K562 (cell line): ENCODE measurements around the gene ITGAX. TPM values are rescaled to one million over a fixed set of nuclear protein-coding genes. Genes with fewer than 3 reads are reported as not detected.

Experiments
- EWSR1 ChIP-seq: fragments of 450-650 bp; IDR thresholded peaks from 2 replicates; pipeline ENCODE4 v1.6.1; 2018; ENCODE audit warnings: borderline replicate concordance, mild to moderate bottlenecking, low read depth, moderate library complexity; ENCODE audit not compliant: partially characterized antibody
- GATAD2A ChIP-seq: fragments of 450-650 bp; IDR thresholded peaks from 2 replicates; pipeline ENCODE4 v1.6.1; 2017
- MXI1 ChIP-seq: IDR thresholded peaks from 2 replicates; pipeline ENCODE4 v1.6.1; 2011; ENCODE audit warnings: low read depth, mild to moderate bottlenecking, improper control_type of control experiment, low read length
- NCOR1 ChIP-seq: fragments of 450-650 bp; IDR thresholded peaks from 2 replicates; pipeline ENCODE4 v1.6.1; 2016; ENCODE audit warnings: mild to moderate bottlenecking, moderate library complexity
- NFYB ChIP-seq: IDR thresholded peaks from 2 replicates; pipeline ENCODE4 v1.6.1; 2011; ENCODE audit warnings: mild to moderate bottlenecking, moderate library complexity; ENCODE audit not compliant: insufficient read length; ENCODE audit errors: extremely low read depth
- RFX7 ChIP-seq: fragments of 250-450 bp; sonication (Bioruptor Pico); IDR thresholded peaks from 2 replicates; pipeline ENCODE4 v1.5.1; 2021; ENCODE audit warnings: mild to moderate bottlenecking
- SAFB ChIP-seq: fragments of 200-400 bp; formaldehyde crosslinking; IDR thresholded peaks from 2 replicates; pipeline ENCODE4 v1.6.1; 2017; ENCODE audit warnings: low read depth, low read length, borderline replicate concordance
- TCF7L2 ChIP-seq: fragments of 150-350 bp; IDR thresholded peaks from 2 replicates; pipeline ENCODE4 v1.6.1; 2016; ENCODE audit warnings: low read depth, mild to moderate bottlenecking, low read length, moderate library complexity
- ZBTB17 ChIP-seq: fragments of 450-650 bp; formaldehyde crosslinking; IDR thresholded peaks from 2 replicates; pipeline ENCODE4 v1.4.0; 2020; ENCODE audit warnings: mild to moderate bottlenecking
- ZNF146 ChIP-seq: IDR thresholded peaks from one replicate; pipeline ENCODE4 v1.6.1; 2018; ENCODE audit warnings: missing compliant biosample characterization; ENCODE audit not compliant: unreplicated experiment
- ZSCAN32 ChIP-seq: fragments of 450-650 bp; formaldehyde crosslinking; IDR thresholded peaks from 2 replicates; pipeline ENCODE4 v1.4.0; 2020; ENCODE audit warnings: mild to moderate bottlenecking, moderate library complexity
- polyA plus RNA-seq, 8 experiments: library from polyadenylated mRNA; depleted of rRNA in 4 of 8; stranded (reverse) in 5 of 8; unstranded in 3 of 8; fragments of >200 nt; fragmentation: Nextera tagmentation in 2 of 8; fragmentation: Illumina TruSeq in 1 of 8; extraction: Ambion mirVana in 2 of 8; extraction: Trizol in 1 of 8; gene quantifications; 2 replicates each; pipeline versions ENCODE4 v1.2.1 to v1.2.3, GENCODE V29; 2011 to 2014; ENCODE audit warnings: inconsistent platforms in 1 of 8, missing spikeins in 1 of 8
- total RNA-seq, 7 experiments: library from RNA; depleted of rRNA in 6 of 7; stranded (reverse); fragments of >200 nt in 6 of 7; fragmentation: Illumina TruSeq in 2 of 7; extraction: Trizol in 2 of 7; gene quantifications; 2 replicates each; pipeline versions ENCODE4 v1.2.1 to v1.2.3, GENCODE V29; 2011 to 2021; ENCODE audit warnings: low replicate concordance in 1 of 7
- TF ChIP-seq, protein P1 (sequence below): fragments of 250-450 bp; sonication (Bioruptor Pico); IDR thresholded peaks from 2 replicates; pipeline ENCODE4 v1.8.0; 2022; ENCODE audit warnings: moderate library complexity, mild to moderate bottlenecking, inconsistent platforms
- TF ChIP-seq, protein P2 (sequence below): fragments of 200-800 bp; sonication (Bioruptor generic); IDR thresholded peaks from 2 replicates; pipeline ENCODE4 v1.6.1; 2017; ENCODE audit warnings: missing genetic modification characterization, missing compliant biosample characterization
- TF ChIP-seq, protein P3 (sequence below): sonication (generic); formaldehyde crosslinking; IDR thresholded peaks from 2 replicates; pipeline ENCODE4 v1.8.1; 2023; ENCODE audit warnings: mild to moderate bottlenecking, missing genetic modification reagents
- TF ChIP-seq, protein P4 (sequence below), 2 experiments: fragments of 150-350 bp in 1 of 2; IDR thresholded peaks; 2 replicates each; pipeline ENCODE4 v1.6.1; 2012 to 2016; ENCODE audit warnings: low read depth in 2 of 2, low read length in 2 of 2, mild to moderate bottlenecking in 1 of 2, moderate library complexity in 1 of 2

Gene ITGAX
- total and polyA plus RNA-seq, 9 of the 15 experiments (the other 6 are each of a cell fraction or from before 2014, with no cell fraction given) = 0.03 to 0.58 (median 0.14) TPM

DNA sequence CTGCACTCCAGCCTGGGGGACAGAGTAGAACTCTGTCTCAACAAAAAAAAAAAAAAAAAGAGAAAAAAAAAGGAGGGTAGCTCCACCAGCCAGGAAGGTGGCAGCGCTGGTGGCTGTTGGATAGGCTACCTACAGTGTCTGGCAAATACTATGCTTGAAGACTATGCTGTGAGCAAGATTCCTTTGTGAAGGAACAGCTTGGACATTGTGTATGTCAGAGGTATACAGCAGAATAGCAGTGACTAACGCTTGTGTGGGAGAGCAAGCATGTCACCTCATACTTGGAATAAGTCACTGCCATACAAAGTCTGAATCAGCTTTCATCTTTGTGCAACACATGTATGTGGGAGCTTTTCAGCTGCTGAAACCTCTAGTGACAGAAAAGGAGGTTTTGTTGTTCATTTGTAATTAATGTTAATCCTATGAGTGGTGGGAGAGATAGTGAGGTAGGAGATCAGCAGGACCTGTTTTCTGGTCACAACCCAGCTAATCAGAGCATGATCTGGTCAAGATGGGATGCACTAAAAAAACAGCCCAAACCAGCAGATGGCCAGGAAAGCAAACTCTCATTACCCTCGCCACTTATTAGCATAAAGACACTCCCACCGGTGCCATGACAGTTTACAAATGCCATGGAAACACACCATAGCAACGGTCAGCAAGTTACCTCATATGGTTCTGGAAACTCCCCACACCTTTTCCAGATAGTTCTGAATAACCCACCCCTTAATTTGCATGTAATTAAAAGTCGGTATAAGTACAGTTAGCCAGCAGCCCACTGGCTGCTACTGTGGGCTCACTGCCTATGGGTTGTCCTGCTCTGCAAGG is 31.4 kb downstream of the ITGAX start (continued):
- TF ChIP-seq, protein P1, sequence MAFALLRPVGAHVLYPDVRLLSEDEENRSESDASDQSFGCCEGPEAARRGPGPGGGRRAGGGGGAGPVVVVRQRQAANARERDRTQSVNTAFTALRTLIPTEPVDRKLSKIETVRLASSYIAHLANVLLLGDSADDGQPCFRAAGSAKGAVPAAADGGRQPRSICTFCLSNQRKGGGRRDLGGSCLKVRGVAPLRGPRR = no peak
- TF ChIP-seq NCOR1 = no peak
- peak; percentile 90 for TF ChIP-seq ZBTB17 (CRISPR knock-in tag)
- TF ChIP-seq MXI1 = peak; percentile 63
- TF ChIP-seq ZNF146 = no peak
- TF ChIP-seq RFX7 (CRISPR knock-in tag) = no peak
- TF ChIP-seq EWSR1 = no peak
- TF ChIP-seq, protein P2, sequence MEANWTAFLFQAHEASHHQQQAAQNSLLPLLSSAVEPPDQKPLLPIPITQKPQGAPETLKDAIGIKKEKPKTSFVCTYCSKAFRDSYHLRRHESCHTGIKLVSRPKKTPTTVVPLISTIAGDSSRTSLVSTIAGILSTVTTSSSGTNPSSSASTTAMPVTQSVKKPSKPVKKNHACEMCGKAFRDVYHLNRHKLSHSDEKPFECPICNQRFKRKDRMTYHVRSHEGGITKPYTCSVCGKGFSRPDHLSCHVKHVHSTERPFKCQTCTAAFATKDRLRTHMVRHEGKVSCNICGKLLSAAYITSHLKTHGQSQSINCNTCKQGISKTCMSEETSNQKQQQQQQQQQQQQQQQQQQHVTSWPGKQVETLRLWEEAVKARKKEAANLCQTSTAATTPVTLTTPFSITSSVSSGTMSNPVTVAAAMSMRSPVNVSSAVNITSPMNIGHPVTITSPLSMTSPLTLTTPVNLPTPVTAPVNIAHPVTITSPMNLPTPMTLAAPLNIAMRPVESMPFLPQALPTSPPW = 0 out of 2 replicates have a peak, but pooled peaks have one; percentile 12
- no peak for TF ChIP-seq SAFB
- no peak for TF ChIP-seq NFYB
- TF ChIP-seq, protein P3, sequence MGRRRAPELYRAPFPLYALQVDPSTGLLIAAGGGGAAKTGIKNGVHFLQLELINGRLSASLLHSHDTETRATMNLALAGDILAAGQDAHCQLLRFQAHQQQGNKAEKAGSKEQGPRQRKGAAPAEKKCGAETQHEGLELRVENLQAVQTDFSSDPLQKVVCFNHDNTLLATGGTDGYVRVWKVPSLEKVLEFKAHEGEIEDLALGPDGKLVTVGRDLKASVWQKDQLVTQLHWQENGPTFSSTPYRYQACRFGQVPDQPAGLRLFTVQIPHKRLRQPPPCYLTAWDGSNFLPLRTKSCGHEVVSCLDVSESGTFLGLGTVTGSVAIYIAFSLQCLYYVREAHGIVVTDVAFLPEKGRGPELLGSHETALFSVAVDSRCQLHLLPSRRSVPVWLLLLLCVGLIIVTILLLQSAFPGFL (CRISPR knock-in tag) = no peak
- TF ChIP-seq ZSCAN32 = no peak
- no peak for TF ChIP-seq GATAD2A
- TF ChIP-seq, protein P4, sequence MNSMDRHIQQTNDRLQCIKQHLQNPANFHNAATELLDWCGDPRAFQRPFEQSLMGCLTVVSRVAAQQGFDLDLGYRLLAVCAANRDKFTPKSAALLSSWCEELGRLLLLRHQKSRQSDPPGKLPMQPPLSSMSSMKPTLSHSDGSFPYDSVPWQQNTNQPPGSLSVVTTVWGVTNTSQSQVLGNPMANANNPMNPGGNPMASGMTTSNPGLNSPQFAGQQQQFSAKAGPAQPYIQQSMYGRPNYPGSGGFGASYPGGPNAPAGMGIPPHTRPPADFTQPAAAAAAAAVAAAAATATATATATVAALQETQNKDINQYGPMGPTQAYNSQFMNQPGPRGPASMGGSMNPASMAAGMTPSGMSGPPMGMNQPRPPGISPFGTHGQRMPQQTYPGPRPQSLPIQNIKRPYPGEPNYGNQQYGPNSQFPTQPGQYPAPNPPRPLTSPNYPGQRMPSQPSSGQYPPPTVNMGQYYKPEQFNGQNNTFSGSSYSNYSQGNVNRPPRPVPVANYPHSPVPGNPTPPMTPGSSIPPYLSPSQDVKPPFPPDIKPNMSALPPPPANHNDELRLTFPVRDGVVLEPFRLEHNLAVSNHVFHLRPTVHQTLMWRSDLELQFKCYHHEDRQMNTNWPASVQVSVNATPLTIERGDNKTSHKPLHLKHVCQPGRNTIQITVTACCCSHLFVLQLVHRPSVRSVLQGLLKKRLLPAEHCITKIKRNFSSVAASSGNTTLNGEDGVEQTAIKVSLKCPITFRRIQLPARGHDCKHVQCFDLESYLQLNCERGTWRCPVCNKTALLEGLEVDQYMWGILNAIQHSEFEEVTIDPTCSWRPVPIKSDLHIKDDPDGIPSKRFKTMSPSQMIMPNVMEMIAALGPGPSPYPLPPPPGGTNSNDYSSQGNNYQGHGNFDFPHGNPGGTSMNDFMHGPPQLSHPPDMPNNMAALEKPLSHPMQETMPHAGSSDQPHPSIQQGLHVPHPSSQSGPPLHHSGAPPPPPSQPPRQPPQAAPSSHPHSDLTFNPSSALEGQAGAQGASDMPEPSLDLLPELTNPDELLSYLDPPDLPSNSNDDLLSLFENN (IDR thresholded peaks at IDR 0.05; ENCODE audit: low read depth in 2 of 2, low read length in 2 of 2) = no peak
- TF ChIP-seq TCF7L2 = no peak
